GM06990 (cell line): ENCODE measurements around the gene UTRN.

Experiments used
- DNase-seq: peaks from one replicate; pipeline ENCODE4 v3.0.0-alpha.2; 2011; ENCODE audit not compliant: insufficient read length; ENCODE audit errors: extremely low read depth
- H3K27me3 ChIP-seq: replicated peaks from 2 replicates; pipeline ENCODE4 v1.6.0; 2011; ENCODE audit warnings: low read length; ENCODE audit not compliant: control insufficient read depth, insufficient read depth
- H3K36me3 ChIP-seq: 2 replicates; pipeline ENCODE4 v1.5.1; 2011; ENCODE audit warnings: low read length; ENCODE audit not compliant: control insufficient read depth, insufficient read depth
- H3K4me3 ChIP-seq: replicated peaks from 2 replicates; pipeline ENCODE4 v1.5.1; 2011; ENCODE audit warnings: low read depth, mild to moderate bottlenecking, control low read depth, low read length
- CTCF ChIP-seq: IDR thresholded peaks from 2 replicates; pipeline ENCODE4 v1.5.1; 2011; ENCODE audit warnings: low read length, control low read depth, mild to moderate bottlenecking, inconsistent platforms; ENCODE audit not compliant: insufficient read depth, poor library complexity, severe bottlenecking

UTRN gene

GRCh38 chr6:144320741-144321140 lies 35.6 kb downstream of the UTRN start:
- TF ChIP-seq CTCF, result no peak
- DNase-seq, result no peak
- no peaks in the 10 kb centered on the region for H3K36me3 ChIP-seq

GRCh38 chr6:144321839-144322591 lies 36.9 kb downstream of the UTRN start:
- Histone ChIP-seq H3K4me3 (no peak overlapping the region), H3K27me3 (no peaks in the 10 kb centered on the region; the same call in 1 of the 2 replicates), H3K36me3 (no peaks in the 10 kb centered on the region)
- no peak for DNase-seq
- TF ChIP-seq CTCF, result no peak

More at GRCh38 chr6:144320741-144321140, 35.6 kb downstream of the UTRN start:
- Histone ChIP-seq H3K27me3 (no peaks in the 10 kb centered on the region; the same call in 1 of the 2 replicates), H3K4me3 (no peak overlapping the region)

- Histone ChIP-seq H3K36me3 (no peaks in the 10 kb centered on the region), H3K4me3 (no peak overlapping the region), H3K27me3 (no peaks in the 10 kb centered on the region; the same call in 1 of the 2 replicates)
- no peak for DNase-seq
- no peak for TF ChIP-seq CTCF
Observed at GRCh38 chr6:144325232-144325631, 40.1 kb downstream of the UTRN start.

GRCh38 chr6:144326393-144326792 lies 41.3 kb downstream of the UTRN start:
- Histone ChIP-seq H3K4me3 (no peak overlapping the region), H3K36me3 (no peaks in the 10 kb centered on the region), H3K27me3 (no peaks in the 10 kb centered on the region; the same call in 1 of the 2 replicates)
- DNase-seq, result no peak
- no peak for TF ChIP-seq CTCF

GRCh38 chr6:144327081-144327480 lies 41.9 kb downstream of the UTRN start:
- H3K36me3 ChIP-seq, result no peaks in the 10 kb centered on the region
- DNase-seq, result no peak
- no peak for TF ChIP-seq CTCF
- no peaks in the 10 kb centered on the region; the same call in 1 of the 2 replicates for H3K27me3 ChIP-seq
- no peak overlapping the region for H3K4me3 ChIP-seq
